ENCODE measurements around the gene C10orf67.

- TF ChIP-seq CTCF (IDR thresholded peaks at IDR 0.05) (no peak), POLR2A (IDR thresholded peaks at IDR 0.05) (no peak)
These were observed 28.6 kb downstream of the C10orf67 start for GRCh38 chr10:23315966-23316365.
